GM18498 (cell line): Measurements from ENCODE around the gene SP7.
"Not testable (repeated sequence)": the region's sequence is repeated elsewhere in the genome, so short reads cannot be mapped to it uniquely, and the experiment has no call there.

Source experiments
- ATAC-seq: cut with Tn5 transposase; IDR thresholded peaks from one replicate; pipeline ENCODE4 v1.9.1; 2021; ENCODE audit warnings: mild to moderate bottlenecking, moderate library complexity; ENCODE audit not compliant: unreplicated experiment

Gene SP7

GRCh38 chr12:53336181-53336681 lies at the start of gene SP7:
Gene SP7, minus strand, starts transcription at chr12:53336354. Its CDS starts 708 bp downstream, at chr12:53335646.
- ATAC-seq = no peak

GRCh38 chr12:53383258-53383657 lies 47.1 kb upstream of the SP7 start:
- ATAC-seq = no peak

GRCh38 chr12:53381731-53382630 lies 45.8 kb upstream of the SP7 start:
- no peak for ATAC-seq

- ATAC-seq = no peak
These were observed 44.9 kb upstream of the SP7 start for GRCh38 chr12:53380794-53381730.

- ATAC-seq = peak; percentile 53
These were observed 44.1 kb upstream of the SP7 start, which contains the start of gene SP1 for GRCh38 chr12:53380104-53380793. Gene SP1, plus strand, starts transcription at chr12:53380176. Its CDS starts 116 bp downstream, at chr12:53380292.

GRCh38 chr12:53379389-53380103 lies 43.4 kb upstream of the SP7 start:
- ATAC-seq = peak; percentile 68

GRCh38 chr12:53378724-53379388 lies 42.7 kb upstream of the SP7 start:
- no peak for ATAC-seq

- no peak for ATAC-seq
These were observed 42.1 kb upstream of the SP7 start for GRCh38 chr12:53378222-53378621.

GRCh38 chr12:53376747-53377146 lies 40.6 kb upstream of the SP7 start:
- ATAC-seq = no peak

GRCh38 chr12:53374277-53374676 lies 38.1 kb upstream of the SP7 start:
- not testable (repeated sequence) for ATAC-seq

GRCh38 chr12:53373554-53374133 lies 37.5 kb upstream of the SP7 start:
- not testable (repeated sequence) for ATAC-seq

GRCh38 chr12:53365245-53365904 lies 29.2 kb upstream of the SP7 start:
- no peak for ATAC-seq

- not testable (repeated sequence) for ATAC-seq
These were observed 25.5 kb upstream of the SP7 start for GRCh38 chr12:53361638-53362037.

- ATAC-seq = no peak
These were observed 22.8 kb upstream of the SP7 start for GRCh38 chr12:53358836-53359419.

GRCh38 chr12:53355121-53355520 lies 19.0 kb upstream of the SP7 start:
- no peak for ATAC-seq

GRCh38 chr12:53353257-53353655 lies 17.1 kb upstream of the SP7 start:
- no peak for ATAC-seq

GRCh38 chr12:53352331-53353256 lies 16.4 kb upstream of the SP7 start:
- peak; percentile 78 for ATAC-seq
